ENCODE data around the gene WIPI1.

The WIPI1 gene

DNA sequence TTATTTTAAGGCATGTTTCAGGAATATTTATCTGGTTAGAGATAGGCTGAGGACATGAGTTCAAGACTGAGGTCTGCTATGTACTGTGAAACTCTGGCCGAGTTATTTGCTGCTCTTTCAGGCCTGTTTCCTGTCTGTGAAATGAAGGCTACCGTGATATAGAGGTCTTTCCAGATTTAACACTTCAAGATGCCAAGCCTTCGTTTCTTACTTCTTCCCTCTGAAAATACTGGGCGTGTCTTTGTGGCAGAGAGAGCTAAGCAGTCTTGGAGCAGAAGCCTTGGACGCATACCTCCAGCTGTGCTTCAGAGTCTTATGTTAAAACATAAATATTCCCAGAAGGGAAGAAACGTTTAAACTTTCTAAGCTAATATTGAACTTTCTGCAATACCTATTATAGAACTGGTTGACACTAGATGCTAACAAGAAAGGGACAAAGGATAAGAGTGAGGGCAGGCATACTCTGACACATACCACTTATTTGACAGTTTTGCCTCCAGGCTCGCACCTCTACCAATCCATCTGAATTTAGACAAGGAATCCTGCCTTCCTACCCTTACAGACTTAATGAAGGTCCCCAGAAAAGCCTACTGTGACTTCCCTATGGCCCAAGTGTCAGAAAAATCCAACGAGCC, 17.5 kb downstream of the WIPI1 start:
- no peak for DNase-seq (ENCODE audit: low read depth in 1 of 2, low spot score in 1 of 2)

DNA sequence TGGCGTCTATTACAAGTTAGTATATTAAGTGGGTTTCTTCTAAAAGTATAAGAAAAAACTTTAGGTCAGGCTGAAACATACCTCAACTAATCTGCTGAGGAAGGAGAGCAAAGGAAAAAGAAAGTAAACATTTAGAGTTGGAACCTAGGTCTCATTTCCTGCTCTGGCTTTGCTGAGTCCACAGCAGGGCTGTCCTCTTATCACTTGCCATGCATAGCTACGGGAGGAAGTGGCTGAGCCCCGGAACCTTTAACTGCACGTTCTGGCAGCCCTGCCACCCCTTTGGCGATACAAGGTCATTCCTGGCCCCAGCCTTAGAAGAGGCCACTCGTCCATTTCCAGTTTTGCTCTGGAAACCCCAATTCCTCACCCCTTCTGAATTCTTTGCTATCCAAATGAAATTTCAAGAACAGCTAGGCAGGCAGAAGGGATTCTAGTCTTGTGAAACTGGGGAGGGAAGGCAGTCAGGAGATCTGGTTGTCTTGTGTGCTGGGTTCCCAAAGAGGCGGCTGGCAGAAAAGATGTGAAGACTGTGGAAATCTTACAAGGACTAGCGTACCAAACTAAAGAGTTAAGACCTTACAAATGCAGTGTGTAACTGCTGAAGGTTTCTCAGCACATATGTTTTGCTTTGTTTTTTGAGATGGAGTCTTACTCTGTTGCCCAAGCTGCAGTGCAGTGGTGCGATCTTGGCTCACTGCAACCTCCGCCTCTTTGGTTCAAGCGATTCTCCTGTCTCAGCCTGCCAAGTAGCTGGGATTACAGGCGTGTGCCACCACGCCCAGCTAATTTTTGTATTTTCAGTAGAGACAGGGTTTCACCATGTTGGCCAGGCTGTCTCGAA, 19.1 kb downstream of the WIPI1 start:
- DNase-seq (ENCODE audit: low read depth in 1 of 2, low spot score in 1 of 2) = no peak

DNA sequence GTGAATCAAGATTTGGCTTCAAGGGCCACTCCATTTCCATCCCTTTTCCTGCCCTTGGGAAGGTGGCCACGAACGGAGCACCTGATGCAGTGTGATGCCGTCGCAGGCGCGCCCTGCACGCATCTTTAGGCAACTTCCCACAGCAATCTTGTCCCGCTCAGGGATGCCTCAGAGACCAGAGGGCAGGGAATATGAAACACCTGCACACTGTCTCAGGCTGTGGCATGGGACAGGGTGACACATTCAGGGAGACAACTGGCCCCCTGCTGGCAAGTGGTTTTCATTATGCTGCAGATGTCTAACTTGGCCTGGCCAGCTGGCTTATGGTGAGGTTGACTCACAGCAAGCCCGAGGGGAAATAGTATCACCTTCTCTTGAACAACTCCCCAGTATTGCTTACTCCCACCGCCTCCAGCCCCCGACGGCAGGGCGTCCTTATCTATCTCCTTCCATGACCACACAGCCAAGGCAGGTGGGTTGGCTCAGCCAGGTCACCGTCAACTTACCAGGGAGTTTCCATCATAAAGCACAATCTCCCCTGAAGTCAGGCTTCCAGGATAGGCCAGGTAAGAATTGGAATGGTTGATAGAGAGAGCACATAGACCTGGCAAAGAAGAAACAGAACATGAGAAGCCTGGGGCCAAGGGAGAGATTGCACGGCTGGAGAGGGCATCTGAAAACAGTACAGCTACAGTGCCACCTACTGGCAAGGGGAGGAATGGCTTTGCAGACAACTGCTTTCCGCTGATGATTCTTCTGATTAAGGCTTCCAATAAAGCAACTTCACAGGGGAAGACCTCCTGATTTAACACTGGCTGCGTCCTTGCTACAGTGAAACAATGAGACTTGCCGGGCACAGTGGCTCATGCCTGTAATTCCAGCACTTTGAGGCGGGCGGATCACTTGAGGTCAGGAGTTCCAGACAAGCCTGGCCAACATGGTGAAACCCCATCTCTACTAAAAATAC, 21.1 kb downstream of the WIPI1 start:
- DNase-seq (ENCODE audit: low read depth in 1 of 2, low spot score in 1 of 2) = peak; percentile 64 to 68

DNA sequence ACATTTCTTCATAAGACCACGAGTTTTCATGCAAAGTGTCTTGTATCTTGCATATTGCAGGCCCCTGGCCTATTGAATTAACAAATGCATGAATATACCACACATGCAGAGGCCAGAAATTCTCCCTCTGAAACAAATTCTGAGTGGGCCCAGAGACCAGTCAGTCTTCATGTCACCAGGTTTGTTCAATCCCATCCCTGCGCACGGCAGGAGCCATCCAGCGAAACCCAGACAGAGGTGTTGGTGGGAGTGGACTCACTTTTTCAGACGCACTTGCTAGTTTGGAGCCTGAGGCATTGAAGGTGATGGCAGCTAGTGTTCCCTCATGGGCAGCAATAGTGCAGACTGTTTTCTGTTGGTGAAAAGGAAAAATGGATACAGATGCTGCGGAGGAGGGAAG, 21.9 kb downstream of the WIPI1 start:
- no peak for DNase-seq (ENCODE audit: low read depth in 1 of 2, low spot score in 1 of 2)

DNA sequence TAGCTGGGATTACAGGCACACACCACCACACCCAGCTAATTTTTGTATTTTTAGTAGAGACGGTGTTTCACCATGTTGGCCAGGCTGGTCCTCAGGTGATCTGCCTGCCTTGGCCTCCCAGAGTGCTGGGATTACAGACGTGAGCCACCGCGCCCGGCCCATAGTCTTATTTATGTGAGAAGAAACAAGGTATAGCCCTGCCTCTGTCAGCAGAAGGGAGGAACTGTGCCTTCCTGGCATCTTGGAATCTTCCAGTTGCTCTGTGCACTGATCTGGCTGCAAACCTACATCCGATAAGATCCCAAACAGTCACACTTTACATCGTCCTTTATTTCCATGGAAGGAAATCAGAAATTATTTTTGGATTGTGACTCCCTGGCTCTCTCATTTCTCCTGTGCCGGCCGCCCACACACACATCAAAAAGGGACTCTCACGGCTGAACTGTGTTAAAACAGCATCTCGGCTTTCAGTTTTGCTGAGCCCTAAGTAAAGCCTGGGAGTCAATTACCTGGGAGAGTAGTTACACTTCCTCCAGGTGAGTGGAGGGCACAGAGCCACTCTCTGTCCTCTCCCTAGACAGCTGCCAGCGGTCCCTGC, 23.3 kb downstream of the WIPI1 start:
- no peak for DNase-seq (ENCODE audit: low read depth in 1 of 2, low spot score in 1 of 2)

DNA sequence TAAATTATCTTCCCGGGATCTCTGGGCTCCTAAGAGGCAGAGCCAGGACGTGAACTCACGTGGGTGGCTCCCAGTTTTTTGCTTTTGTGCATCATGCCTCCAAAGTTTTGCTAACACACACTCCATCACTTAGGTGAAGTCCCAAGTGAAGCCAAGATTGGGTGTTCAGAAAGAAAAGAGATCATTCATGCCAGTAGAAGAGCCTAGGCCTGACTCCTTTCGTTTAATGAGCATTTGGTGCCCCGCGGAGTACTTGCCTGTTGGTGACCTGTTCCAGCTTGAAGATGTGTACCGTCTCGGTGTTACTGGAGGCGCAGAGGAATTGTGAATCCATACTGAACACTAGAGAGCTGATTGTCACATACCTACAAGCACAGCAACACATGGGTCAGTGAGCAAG, 24.1 kb downstream of the WIPI1 start:
- DNase-seq (ENCODE audit: low read depth in 1 of 2, low spot score in 1 of 2) = no peak

DNA sequence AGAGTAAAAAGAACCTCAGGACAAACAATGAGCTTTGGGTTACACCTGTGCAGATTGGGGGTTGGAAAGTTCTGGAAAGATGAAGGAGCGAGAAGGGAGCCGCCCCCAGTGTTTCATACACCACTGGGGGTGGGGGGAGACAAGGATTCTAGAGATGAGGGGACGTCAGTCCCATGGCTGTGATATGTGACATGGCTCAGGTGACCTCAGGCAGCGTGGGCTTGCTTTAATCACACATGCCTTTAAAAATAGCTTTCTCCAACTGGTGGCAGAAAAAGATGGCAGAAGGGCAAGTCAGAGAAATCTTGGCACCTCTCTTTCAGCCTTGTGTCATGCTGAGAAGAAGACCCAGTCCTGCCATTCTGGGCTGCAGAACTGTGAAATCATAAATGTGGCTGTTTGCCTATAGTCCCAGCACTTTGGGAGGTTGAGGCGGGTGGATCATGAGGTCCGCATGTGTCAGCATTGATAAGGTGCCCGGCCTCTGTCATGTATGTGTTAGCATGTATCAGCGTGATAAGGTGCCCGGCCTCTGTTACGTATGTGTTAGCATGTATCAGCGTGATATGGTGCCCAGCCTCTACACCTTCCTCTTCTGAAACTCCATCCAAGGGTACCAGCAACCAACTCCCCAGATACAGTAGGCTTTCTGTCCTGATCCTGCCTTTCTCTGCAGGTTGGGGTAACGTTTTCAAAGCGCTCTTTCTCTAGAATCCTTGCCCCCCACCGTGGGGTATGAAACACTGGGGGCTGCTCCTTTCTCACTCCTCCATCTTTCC, 25.0 kb downstream of the WIPI1 start:
- no peak for DNase-seq (ENCODE audit: low read depth in 1 of 2, low spot score in 1 of 2)

DNA sequence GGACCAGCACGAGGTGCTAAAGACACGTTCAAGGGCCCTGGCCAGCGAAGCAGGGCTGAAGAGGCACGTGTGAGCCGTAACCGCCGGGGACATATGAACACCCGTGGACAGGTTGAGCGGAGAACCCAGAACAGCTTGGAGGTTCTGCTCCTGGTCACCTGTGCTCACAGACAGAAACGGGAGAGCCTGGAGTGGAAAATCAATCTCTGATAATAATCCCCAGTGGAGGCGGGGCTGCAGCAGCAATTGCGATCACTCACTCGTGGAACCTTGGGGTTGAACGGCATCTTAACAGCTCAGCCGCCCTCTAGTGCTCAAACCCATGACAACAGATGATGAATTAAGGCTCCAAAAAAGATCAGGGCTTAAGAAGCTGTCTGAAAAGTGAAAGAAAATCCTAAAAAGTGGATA, 25.6 kb downstream of the WIPI1 start:
- DNase-seq (ENCODE audit: low read depth in 1 of 2, low spot score in 1 of 2) = peak; percentile 14 to 18

DNA sequence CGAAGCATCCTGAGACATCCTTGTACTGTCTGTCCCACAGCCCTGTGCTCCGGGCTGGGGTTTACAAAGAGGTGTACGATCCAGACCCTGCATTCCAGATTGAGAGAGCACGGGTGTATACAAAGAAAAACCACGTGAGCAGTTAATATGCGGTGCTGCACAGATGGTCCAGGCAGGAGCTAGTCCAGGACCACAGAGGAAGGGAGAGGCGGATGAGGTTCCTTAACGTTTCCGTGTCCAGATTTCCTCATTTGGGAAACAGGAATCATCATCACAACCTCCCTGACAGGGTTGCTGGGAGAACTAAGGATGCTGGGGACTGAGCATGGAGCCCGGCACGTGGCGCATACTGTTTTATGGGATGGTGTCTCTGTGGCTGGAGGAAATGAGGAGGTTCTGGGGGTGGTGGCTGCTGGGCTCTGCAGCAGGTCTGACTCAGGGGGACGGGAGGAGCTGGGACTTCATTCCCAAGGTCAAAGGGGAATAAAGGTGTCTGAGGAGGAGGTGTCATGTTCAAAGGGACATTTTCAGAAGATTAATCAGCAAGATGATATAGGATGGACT, 26.2 kb downstream of the WIPI1 start:
- DNase-seq (ENCODE audit: low read depth in 1 of 2, low spot score in 1 of 2) = no peak

DNA sequence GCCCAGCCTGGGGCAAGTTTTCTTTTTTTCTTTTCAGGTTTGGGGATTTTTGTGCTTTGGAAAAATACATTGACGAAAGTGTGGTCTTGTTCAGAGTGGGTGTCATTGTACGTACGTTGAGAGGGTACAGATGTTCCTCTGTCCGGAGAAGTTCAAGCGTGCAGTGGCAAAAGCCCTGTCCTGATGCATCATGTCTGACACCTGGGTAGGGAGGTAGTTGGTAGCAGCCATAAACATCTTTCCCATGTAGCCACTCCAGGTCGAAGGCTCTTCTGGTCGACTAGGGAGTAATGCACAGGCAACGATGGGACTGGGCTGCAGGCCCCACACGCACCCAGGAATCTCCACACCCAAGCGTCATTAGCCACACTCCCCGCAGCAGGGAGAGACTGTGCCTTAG, 27.4 kb downstream of the WIPI1 start:
- no peak for DNase-seq (ENCODE audit: low read depth in 1 of 2, low spot score in 1 of 2)

DNA sequence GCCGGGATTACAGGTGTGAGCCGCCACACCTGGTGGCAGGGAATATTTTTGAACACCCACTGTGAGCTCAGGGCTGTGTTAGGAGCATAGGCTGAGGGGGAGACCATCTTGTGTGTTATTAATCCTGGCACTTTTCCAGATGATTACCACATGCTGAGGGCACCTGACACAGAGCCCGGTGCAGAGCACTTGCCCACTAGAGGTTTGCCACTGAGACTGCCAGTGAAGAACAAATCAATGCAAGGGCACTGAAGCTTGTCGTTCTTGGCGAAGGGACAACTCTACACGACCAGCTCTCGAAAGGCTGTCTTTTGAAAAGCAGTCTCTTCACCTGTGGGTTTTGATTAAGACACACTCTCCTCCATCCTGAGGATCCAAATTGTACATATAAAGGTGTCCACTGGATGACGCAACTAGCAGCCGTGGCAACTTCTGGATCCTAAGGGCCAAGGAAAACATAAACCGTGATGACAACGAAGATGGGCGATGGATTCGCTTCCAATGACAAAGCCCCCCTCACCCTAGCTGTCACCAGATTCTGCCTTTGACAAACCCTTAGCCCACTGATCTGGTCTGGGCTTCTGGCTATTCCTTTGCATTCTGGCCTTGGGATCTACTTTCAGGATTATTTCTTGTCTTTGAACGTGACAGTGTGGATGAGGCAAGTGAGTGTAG, 28.7 kb downstream of the WIPI1 start:
- DNase-seq (ENCODE audit: low read depth in 1 of 2, low spot score in 1 of 2) = no peak

DNA sequence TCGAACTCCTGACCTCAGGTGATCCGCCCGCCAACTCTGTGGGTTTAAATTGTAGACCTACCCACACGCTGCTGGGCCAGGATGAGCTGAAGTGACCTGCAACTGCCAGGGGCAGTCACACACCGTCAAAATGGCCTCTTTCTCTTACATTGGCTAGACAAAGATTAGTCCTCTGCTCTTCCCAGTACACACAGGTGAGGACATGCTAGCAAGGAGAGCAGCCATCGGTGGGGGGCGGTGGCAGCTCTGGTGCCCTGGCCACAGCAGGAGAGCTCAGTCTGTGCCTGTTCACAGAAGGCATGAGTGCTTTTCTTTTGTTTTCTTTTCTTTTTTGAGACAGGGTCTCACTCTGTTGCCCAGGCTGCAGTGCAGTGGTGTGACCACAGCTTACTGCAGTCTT, 29.7 kb downstream of the WIPI1 start:
- DNase-seq (ENCODE audit: low read depth in 1 of 2, low spot score in 1 of 2) = no peak

DNA sequence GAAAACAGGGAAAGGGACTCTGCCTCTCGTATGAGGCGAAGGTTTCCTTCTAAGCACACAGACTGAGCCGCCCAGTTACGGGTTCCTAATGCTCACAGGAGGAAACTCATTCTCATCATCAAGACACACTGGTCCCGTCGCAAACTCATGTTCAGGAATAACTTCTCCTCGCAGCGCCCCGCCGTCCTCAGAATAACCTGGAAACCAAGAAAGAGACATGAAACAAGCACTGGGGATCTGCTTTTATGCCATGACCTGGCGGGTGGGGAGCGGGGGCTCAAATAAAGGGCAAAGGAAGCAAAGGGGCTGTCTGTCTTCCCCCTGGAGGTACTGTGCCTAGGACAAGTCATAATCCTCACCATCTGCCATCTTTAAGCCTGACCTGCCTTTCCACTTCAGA, 31.3 kb downstream of the WIPI1 start:
- DNase-seq (ENCODE audit: low read depth in 1 of 2, low spot score in 1 of 2) = no peak

DNA sequence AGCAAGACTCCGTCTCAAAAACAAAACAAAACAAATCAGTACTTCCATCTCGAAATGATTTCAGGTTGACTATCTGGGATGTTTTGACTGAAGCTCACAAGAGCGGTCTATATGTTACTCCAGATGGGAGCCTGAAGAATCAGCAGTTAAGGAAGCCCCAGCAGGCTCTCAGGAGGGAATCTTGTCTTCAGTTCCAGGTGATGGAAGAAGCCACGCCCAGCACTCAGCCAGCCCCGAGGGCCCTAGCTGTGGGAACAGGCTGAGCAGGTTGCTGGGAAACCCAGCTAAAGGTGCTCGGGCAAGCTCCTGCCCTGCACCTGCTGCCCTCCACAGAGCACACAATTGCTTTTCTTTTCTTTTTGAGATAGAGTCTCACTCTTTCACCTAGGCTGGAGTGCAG, 32.4 kb downstream of the WIPI1 start:
- no peak for DNase-seq (ENCODE audit: low read depth in 1 of 2, low spot score in 1 of 2)

DNA sequence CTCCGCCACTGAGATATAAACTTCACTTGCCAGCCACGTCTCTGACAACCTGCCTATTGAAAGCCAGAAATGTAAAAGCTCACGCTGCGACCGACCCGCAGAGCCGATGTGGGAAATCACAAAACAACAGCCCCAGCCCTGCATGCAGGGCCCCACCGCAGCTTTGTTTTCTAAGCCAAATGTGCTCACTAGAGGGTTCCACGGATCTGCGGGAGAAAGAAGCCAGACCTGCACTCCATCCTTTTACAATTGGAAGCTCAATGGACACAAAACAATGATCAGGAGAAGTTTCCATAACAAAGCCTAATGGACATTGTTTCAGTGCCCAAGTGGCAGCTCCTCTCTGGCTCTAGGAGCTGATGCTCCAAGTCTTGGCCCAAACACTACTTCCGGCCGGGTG, 33.1 kb downstream of the WIPI1 start:
- DNase-seq (ENCODE audit: low read depth in 1 of 2, low spot score in 1 of 2) = no peak

DNA sequence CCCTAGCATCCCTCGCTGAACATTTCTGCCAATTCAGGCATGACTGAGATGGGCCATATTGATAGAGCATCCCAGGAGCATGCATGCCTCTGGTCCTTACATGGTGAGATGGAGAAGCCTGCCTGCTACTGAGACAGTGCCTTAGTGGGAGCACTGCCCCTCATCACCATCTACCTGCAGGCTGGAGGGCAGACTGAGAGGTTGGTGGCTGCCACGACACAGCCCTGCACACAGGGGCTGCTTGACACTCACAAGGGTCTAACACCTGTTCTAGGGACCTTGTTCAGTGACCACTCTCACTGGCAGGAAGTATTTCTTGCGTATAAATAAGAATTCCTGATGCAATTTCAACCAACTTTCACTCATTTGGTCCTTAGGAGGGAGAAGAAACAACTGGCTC, 34.0 kb downstream of the WIPI1 start:
- no peak for DNase-seq (ENCODE audit: low read depth in 1 of 2, low spot score in 1 of 2)

DNA sequence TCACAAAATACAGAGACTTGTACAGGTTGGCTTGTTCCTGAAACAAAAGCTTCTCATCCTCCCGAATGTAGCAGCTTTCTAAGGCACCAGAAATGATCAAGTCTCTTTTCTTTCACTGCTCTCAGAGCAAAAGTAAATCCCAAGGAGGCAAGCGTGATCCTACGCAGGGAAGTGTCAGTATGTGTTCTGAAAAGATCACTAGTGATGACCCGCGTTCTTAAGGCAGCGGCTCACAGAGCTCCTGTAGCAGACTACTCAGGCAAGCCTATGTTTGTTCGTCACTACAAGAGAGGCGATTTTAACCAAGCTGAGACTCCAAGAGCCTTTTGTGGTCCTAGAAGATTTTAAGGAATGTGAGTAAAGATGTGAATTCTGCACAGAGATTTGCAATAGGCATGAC, 34.5 kb downstream of the WIPI1 start:
- DNase-seq (ENCODE audit: low read depth in 1 of 2, low spot score in 1 of 2) = no peak

DNA sequence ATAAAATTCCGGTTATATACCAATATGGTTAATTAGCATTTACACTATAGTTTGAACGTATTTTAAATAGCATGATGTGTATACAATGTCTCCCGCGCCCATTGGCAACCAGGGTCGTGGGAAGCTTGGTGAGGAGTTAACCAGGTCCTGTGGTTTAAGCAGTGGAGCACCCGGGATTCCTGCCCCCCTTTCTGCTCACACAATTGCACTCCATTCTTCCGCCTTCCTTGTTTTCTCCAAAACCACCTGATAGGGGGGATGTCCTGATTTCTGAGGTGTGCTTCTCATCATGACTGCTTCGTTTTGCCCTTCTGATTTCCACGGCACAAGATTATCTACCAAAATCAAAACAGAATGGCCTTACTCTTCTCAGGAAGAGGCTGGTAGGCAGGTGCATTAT, 35.8 kb downstream of the WIPI1 start:
- DNase-seq (ENCODE audit: low read depth in 1 of 2, low spot score in 1 of 2) = no peak

DNA sequence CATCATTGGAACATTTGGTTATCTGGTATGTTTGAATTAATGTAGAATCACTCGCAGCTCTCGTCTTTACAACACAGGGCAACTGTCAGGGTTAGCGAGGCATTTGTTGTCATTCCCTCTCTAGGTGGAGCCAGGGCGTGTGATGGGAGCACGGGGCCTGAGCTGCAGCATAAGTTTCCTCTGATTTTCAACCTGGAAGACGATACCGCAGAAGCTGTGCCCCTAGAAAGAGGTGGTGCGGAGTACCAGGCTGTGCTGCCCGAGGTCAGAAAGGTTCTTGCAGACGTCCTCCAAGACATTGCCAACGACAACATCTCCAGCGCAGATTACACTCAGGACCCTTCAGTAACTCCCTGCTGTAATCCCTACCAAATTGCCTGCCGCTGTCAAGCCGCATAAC, 37.2 kb downstream of the WIPI1 start:
- DNase-seq (ENCODE audit: low read depth in 1 of 2, low spot score in 1 of 2) = no peak

DNA sequence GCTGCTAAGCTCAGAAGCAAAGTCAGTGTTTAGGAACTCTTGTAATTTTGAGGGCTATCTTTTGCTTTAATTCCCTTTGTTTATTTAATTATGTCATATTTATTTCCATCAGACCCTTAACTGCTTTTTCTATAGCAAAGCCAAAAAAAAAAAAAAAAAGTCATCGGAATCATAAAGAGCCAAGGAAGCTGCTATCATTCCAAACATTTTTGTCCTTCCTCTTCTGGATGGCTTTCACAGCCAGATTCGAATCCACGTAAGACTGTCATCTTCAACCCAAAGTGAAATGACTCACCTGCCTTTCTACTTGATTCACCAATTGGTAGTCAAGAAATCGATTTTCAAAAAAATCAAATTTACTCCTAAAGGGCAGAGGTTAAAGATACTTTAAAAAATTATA, 38.4 kb downstream of the WIPI1 start:
- no peak for DNase-seq (ENCODE audit: low read depth in 1 of 2, low spot score in 1 of 2)

All from stimulated activated CD4-positive, alpha-beta T cell treated with anti-CD3 and anti-CD28 coated beads, Interleukin-15, amount 100 ng/mL, for 1 hour (primary cell).